GM12878 (cell line): ENCODE results near the gene WWTR1. TPM values are rescaled to one million over a fixed set of nuclear protein-coding genes. Genes with fewer than 3 reads are reported as not detected.

ENCODE experiments used
- ATAC-seq: fragments of 200-7000 bp; cut with Tn5 transposase; 3 replicates; pipeline ENCODE4 v1.9.1; 2020; ENCODE audit warnings: mild to moderate bottlenecking, moderate library complexity
- BruUV-seq: library from RNA; stranded (reverse); fragments of 400-500 nt; replicated peaks from 2 replicates; lab custom pipeline; 2021; lab: Mats Ljungman, UMichigan
- CTCF ChIA-PET: fragments of 300-600 bp; sonication (Branson Sonifier 250); formaldehyde crosslinking; extraction: SDS; loops from one replicate; lab custom pipeline; 2021; ENCODE audit warnings: inconsistent platforms; lab: Yijun Ruan, JAX
- POLR2A ChIA-PET: fragments of 350-600 bp; formaldehyde crosslinking; extraction: SDS; loops from one replicate; lab custom pipeline; 2021; ENCODE audit warnings: inconsistent platforms; lab: Charles Lee
- RAD21 ChIA-PET: fragments of 300-600 bp; sonication (Branson Sonifier 250); formaldehyde crosslinking; loops from one replicate; lab custom pipeline; 2023; ENCODE audit warnings: antibody characterized with exemption; ENCODE audit not compliant: unreplicated experiment; lab: Charles Lee
- SMC1A ChIA-PET: fragments of 300-600 bp; sonication (Branson Sonifier 250); formaldehyde crosslinking; loops from one replicate; lab custom pipeline; 2023; ENCODE audit not compliant: unreplicated experiment, uncharacterized antibody; lab: Charles Lee
- DNase-seq: peaks from one replicate; pipeline ENCODE4 v3.0.0-alpha.2; 2011; ENCODE audit warnings: low read depth, low spot score
- FAIRE-seq: peaks from 3 replicates; lab custom pipeline; 2011; peaks lifted over from hg19 to GRCh38; lab: Jason Lieb, UNC
- H2AFZ ChIP-seq: 2 replicates; pipeline ENCODE4 v1.6.0; 2011; ENCODE audit warnings: low read depth, low read length, control low read depth; ENCODE audit not compliant: control insufficient read depth
- H3K27ac ChIP-seq: 2 replicates; pipeline ENCODE4 v1.5.1; 2011; ENCODE audit warnings: control low read depth; ENCODE audit not compliant: control insufficient read depth, insufficient read depth
- H3K27me3 ChIP-seq, 2 experiments: replicated peaks in 1 of 2; 2 replicates each; pipeline versions ENCODE4 v1.6.0 to v1.6.1; 2011; ENCODE audit warnings: low read length in 1 of 2; ENCODE audit not compliant: control insufficient read depth in 2 of 2, insufficient read depth in 2 of 2
- H3K36me3 ChIP-seq, 2 experiments: 2 replicates each; pipeline ENCODE4 v1.5.1; 2011; ENCODE audit warnings: low read length in 1 of 2; ENCODE audit not compliant: control insufficient read depth in 2 of 2, insufficient read depth in 2 of 2
- H3K4me1 ChIP-seq: 2 replicates; pipeline ENCODE4 v1.6.1; 2011; ENCODE audit warnings: mild to moderate bottlenecking, low read length, moderate library complexity, mixed read lengths; ENCODE audit not compliant: control insufficient read depth, insufficient read depth
- H3K4me2 ChIP-seq: 2 replicates; pipeline ENCODE4 v1.6.0; 2011; ENCODE audit warnings: control low read depth; ENCODE audit not compliant: control insufficient read depth, insufficient read depth
- H3K4me3 ChIP-seq: fragments of 200-600 bp; sonication (generic); 2 replicates; pipeline ENCODE4 v1.5.1; 2016
- H3K79me2 ChIP-seq: 2 replicates; pipeline ENCODE4 v1.6.0; 2011; ENCODE audit warnings: low read length; ENCODE audit not compliant: control insufficient read depth, insufficient read depth
- H3K9ac ChIP-seq: 2 replicates; pipeline ENCODE4 v1.8.0; 2011; ENCODE audit warnings: low read length, control low read depth, mixed read lengths; ENCODE audit not compliant: control insufficient read depth, insufficient read depth
- H3K9me3 ChIP-seq: replicated peaks from 3 replicates; pipeline ENCODE4 v1.5.1; 2011; ENCODE audit warnings: mild to moderate bottlenecking, low read length; ENCODE audit not compliant: control insufficient read depth, insufficient read depth
- H4K20me1 ChIP-seq: 2 replicates; pipeline ENCODE4 v1.6.0; 2011; ENCODE audit not compliant: control insufficient read depth, insufficient read depth
- ATF3 ChIP-seq: IDR thresholded peaks from 2 replicates; pipeline ENCODE4 v1.6.1; 2011; ENCODE audit warnings: low read depth, mild to moderate bottlenecking, low read length, moderate library complexity, borderline replicate concordance; ENCODE audit errors: extremely low read depth
- ATF7 ChIP-seq: fragments of 450-650 bp; IDR thresholded peaks from 2 replicates; pipeline ENCODE4 v1.6.1; 2016; ENCODE audit warnings: low read depth, mild to moderate bottlenecking
- BCLAF1 ChIP-seq: fragments of 450-650 bp; IDR thresholded peaks from 2 replicates; pipeline ENCODE4 v1.6.1; 2017; ENCODE audit warnings: antibody characterized with exemption, mild to moderate bottlenecking, moderate library complexity
- HSF1 ChIP-seq: fragments of 150-350 bp; IDR thresholded peaks from 2 replicates; pipeline ENCODE4 v1.6.1; 2014; ENCODE audit warnings: mild to moderate bottlenecking, low read depth, low read length
- ZBTB4 ChIP-seq: fragments of 450-650 bp; formaldehyde crosslinking; IDR thresholded peaks from 2 replicates; pipeline ENCODE4 v1.4.0; 2022; ENCODE audit warnings: mild to moderate bottlenecking, moderate library complexity
- ZNF592 ChIP-seq: fragments of 450-650 bp; IDR thresholded peaks from 2 replicates; pipeline ENCODE4 v1.6.1; 2017; ENCODE audit warnings: mild to moderate bottlenecking, moderate library complexity
- WGBS: methylation state at CpG from one replicate; pipeline ENCODE4 v1.1.6; 2016; ENCODE audit warnings: low lambda C conversion rate; ENCODE audit not compliant: insufficient replicate concordance, insufficient coverage; ENCODE audit errors: missing lambda C conversion rate; 5-methylcytosine and 5-hydroxymethylcytosine counted together
- in situ Hi-C: fragments of 300-500 bp; cut with MboI; formaldehyde crosslinking; loops from 9 replicates; pipeline ENCODE4 v1.14.3; 2018; ENCODE audit warnings: mixed read lengths
- intact Hi-C: fragments of 100-400 bp; cut with micrococcal nuclease; formaldehyde crosslinking; loops from one replicate; pipeline ENCODE4 v1.14.2; 2022; ENCODE audit not compliant: unreplicated experiment
- polyA plus RNA-seq, 11 experiments: library from polyadenylated mRNA; depleted of rRNA in 4 of 11; unstranded in 6 of 11; stranded (reverse) in 5 of 11; fragments of >200 nt; fragmentation: Nextera tagmentation in 4 of 11; fragmentation: Illumina TruSeq in 1 of 11; extraction: Ambion mirVana in 4 of 11; extraction: Trizol in 1 of 11; gene quantifications; 1 replicate in 1 of 11; 2 replicates in 10 of 11; pipeline versions ENCODE4 v1.2.1 to v1.2.3, GENCODE V29; 2011 to 2016; ENCODE audit warnings: inconsistent platforms in 2 of 11, missing spikeins in 2 of 11, low read depth in 1 of 11
- total RNA-seq, 4 experiments: library from RNA; depleted of rRNA in 3 of 4; stranded (reverse); fragments of >200 nt in 3 of 4; fragmentation: Illumina TruSeq in 1 of 4; extraction: Trizol in 1 of 4; gene quantifications; 2 replicates each; pipeline versions ENCODE4 v1.2.1 to v1.2.3, GENCODE V29; 2013 to 2021

Gene WWTR1
- total and polyA plus RNA-seq, 10 of the 15 experiments (the other 5 are each of a cell fraction or from before 2014, with no cell fraction given) = 2.5 to 18.5 (median 5.8) TPM

- RAD21 ChIA-PET = interaction anchor here (0.7 to 3.6 kb wide), 6 partner anchors 9 to 79 kb away, joined by 3 to 21 read pairs (median 4); partner anchors contain the start of gene WWTR1
- Histone ChIP-seq H3K9ac (no peak overlapping the region), H3K9me3 (no peaks in the 10 kb centered on the region), H3K27ac (no peak overlapping the region), H3K27me3 (no peaks in the 10 kb centered on the region), H3K36me3 (no peaks in the 10 kb centered on the region), H2AFZ (no peak overlapping the region), H3K4me1 (peaks cover 14% of the 10 kb centered on the region), H4K20me1 (no peaks in the 10 kb centered on the region), H3K4me2 (no peak overlapping the region), H3K79me2 (peaks cover 11% of the 10 kb centered on the region), H3K4me3 (no peak overlapping the region)
- BruUV-seq = no TSS peak
- DNase-seq = no peak
- POLR2A ChIA-PET = interaction anchor here (1.1 to 2.6 kb wide), 2 partner anchors 12 to 15 kb away, joined by 4 to 16 read pairs; partner anchors contain the start of gene WWTR1
- peak; percentile 51 for ATAC-seq
- intact Hi-C loops (no loop called here), in situ Hi-C loops (no loop called here)
- WGBS = 86% methylated on average over 4 of the region's 4 CpGs
- TF ChIP-seq ZNF592 (no peak), HSF1 (no peak), ATF7 (no peak), ATF3 (no peak), BCLAF1 (no peak), ZBTB4 (CRISPR knock-in tag) (no peak)
- FAIRE-seq = no peak
- SMC1A ChIA-PET = interaction anchor here (1.1 to 4.2 kb wide), 9 partner anchors 11 to 71 kb away, joined by 3 to 33 read pairs (median 4); partner anchors contain the start of gene WWTR1
- CTCF ChIA-PET = interaction anchor here (0.8 to 1.6 kb wide), 5 partner anchors 8 to 78 kb away, joined by 3 to 6 read pairs (median 5); no protein-coding TSS in a partner anchor
Measured at GRCh38 chr3:149646181-149646766, 11.6 kb downstream of the WWTR1 start.
